Measurements from ENCODE around the gene MAS1. TPM values are rescaled to one million over a fixed set of nuclear protein-coding genes. Genes with fewer than 3 reads are reported as not detected.

The MAS1 gene
- total and polyA plus RNA-seq, 2 donors: under 0.01 to 0.02 TPM

DNA sequence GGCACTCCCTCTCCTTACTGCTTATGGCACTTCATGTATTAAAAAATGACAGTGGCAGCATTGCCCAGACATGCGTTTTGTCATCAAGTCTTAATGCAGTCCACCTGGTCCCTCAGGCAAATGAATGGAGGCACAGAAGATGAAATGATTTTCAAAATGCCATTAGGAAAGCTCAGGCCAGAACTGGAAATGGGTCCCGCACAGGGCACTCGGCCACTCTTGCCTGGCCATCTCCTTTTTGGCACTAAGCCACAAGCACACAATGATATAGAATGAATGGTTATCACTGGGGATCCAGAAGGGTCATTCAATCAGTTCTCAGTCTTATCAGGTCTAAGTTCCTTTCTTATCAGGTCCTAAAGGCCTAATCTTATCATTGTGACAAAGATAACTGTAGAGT lies 15.6 kb downstream of the MAS1 start:
- 94% methylated on average over 3 of the region's 3 CpGs for WGBS
- no peaks in the 10 kb centered on the region for H3K4me1 ChIP-seq (ENCODE audit: control insufficient read depth in 2 of 2, insufficient read depth in 2 of 2, low read length in 2 of 2)

DNA sequence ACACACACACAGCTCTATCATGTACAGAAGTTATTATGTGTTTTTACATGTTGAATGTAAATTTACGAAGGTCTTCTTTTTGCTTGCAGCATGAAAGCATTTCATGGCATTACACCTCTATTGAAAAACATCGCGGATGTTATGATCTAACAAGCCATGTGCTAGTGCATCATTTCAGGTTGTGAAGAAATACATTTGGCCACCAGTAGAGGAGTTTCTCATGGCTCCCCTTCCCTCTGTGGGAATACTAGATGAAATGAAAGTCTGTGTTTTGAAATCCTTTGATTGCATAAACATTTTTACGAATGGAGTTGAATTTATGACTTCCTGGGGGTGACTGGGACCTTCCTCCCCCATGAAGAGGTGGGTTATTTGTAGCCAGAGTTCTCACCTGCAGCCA lies 17.7 kb downstream of the MAS1 start:
- Histone ChIP-seq H3K4me3 (ENCODE audit: low read length in 2 of 2) (no peak overlapping the region), H3K9me3 (ENCODE audit: control insufficient read depth in 2 of 2, insufficient read depth in 1 of 2, low read length in 1 of 2) (no peaks in the 10 kb centered on the region), H3K27ac (ENCODE audit: low read depth in 1 of 2, low read length in 1 of 2) (no peak overlapping the region), H3K36me3 (ENCODE audit: control insufficient read depth in 2 of 2, insufficient read depth in 2 of 2, low read length in 1 of 2) (no peaks in the 10 kb centered on the region), H3K4me1 (ENCODE audit: control insufficient read depth in 2 of 2, insufficient read depth in 2 of 2, low read length in 2 of 2) (no peaks in the 10 kb centered on the region), H3K27me3 (ENCODE audit: control insufficient read depth in 2 of 2, insufficient read depth in 1 of 2, low read length in 1 of 2) (peaks cover 0 to 19% of the 10 kb centered on the region in 2 donors)
- no peak for DNase-seq (ENCODE audit: low read depth in 6 of 9, low spot score in 9 of 9)
- 77% methylated on average over 4 of the region's 4 CpGs for WGBS

More for the DNA sequence above, 15.6 kb downstream of the MAS1 start:
- H3K4me3 ChIP-seq (ENCODE audit: low read length in 2 of 2): no peak overlapping the region
- H3K27ac ChIP-seq (ENCODE audit: low read depth in 1 of 2, low read length in 1 of 2): no peak overlapping the region
- H3K27me3 ChIP-seq (ENCODE audit: control insufficient read depth in 2 of 2, insufficient read depth in 1 of 2, low read length in 1 of 2): peaks cover 0 to 12% of the 10 kb centered on the region in 2 donors
- no peaks in the 10 kb centered on the region for H3K9me3 ChIP-seq (ENCODE audit: control insufficient read depth in 2 of 2, insufficient read depth in 1 of 2, low read length in 1 of 2)
- no peaks in the 10 kb centered on the region for H3K36me3 ChIP-seq (ENCODE audit: control insufficient read depth in 2 of 2, insufficient read depth in 2 of 2, low read length in 1 of 2)
- no peak for DNase-seq (ENCODE audit: low read depth in 6 of 9, low spot score in 9 of 9)

DNA sequence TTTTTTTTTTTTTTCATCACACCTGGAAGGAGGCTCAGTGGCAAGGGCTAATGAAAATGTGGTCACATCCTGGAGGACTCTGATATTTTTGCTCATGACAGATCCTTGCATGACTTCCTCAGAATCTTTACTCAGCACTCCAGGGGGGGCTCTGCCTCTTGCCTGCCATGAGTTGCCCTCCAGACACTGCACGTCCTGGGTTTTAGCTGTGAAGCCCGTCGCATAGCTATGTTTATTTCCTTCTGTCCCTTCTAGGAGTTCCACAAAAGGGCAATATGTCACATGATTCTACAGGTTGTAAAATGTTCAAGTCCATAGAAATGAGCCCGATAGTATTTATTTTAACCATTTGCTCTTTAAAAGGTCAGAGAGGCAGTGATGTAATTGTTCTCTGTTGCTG lies 18.2 kb downstream of the MAS1 start:
- no peaks in the 10 kb centered on the region for H3K9me3 ChIP-seq (ENCODE audit: control insufficient read depth in 2 of 2, insufficient read depth in 1 of 2, low read length in 1 of 2)
- DNase-seq (ENCODE audit: low read depth in 6 of 9, low spot score in 9 of 9): no peak
- H3K4me3 ChIP-seq (ENCODE audit: low read length in 2 of 2): no peak overlapping the region
- H3K4me1 ChIP-seq (ENCODE audit: control insufficient read depth in 2 of 2, insufficient read depth in 2 of 2, low read length in 2 of 2): no peaks in the 10 kb centered on the region
- peaks cover 0 to 19% of the 10 kb centered on the region in 2 donors for H3K27me3 ChIP-seq (ENCODE audit: control insufficient read depth in 2 of 2, insufficient read depth in 1 of 2, low read length in 1 of 2)
- H3K36me3 ChIP-seq (ENCODE audit: control insufficient read depth in 2 of 2, insufficient read depth in 2 of 2, low read length in 1 of 2): no peaks in the 10 kb centered on the region
- WGBS: 57% methylated on average over 4 of the region's 4 CpGs
- H3K27ac ChIP-seq (ENCODE audit: low read depth in 1 of 2, low read length in 1 of 2): no peak overlapping the region

DNA sequence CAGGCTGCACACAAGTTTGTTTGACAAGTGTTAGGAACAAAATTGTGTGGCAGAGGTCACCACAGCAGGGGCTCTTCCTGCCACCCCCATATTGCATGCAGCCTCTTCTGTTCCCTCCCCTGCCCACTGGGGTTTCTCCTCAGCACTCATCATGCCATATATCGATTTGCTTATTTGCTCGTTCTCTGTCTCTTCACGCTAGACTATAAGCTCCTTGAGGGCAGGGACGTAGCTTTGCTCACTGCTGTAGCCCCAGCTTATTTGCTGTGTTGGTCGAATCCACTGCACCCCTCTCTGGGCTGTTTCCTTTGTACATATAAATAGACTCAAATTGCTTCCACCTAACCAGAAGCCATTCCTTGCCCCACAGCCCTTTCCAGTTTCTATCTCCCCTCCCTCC lies 19.6 kb downstream of the MAS1 start:
- H3K36me3 ChIP-seq (ENCODE audit: control insufficient read depth in 2 of 2, insufficient read depth in 2 of 2, low read length in 1 of 2): no peaks in the 10 kb centered on the region
- no peak overlapping the region for H3K4me3 ChIP-seq (ENCODE audit: low read length in 2 of 2)
- DNase-seq (ENCODE audit: low read depth in 6 of 9, low spot score in 9 of 9): no peak
- 96% methylated on average over 5 of the region's 5 CpGs for WGBS
- H3K9me3 ChIP-seq (ENCODE audit: control insufficient read depth in 2 of 2, insufficient read depth in 1 of 2, low read length in 1 of 2): no peaks in the 10 kb centered on the region
- H3K27ac ChIP-seq (ENCODE audit: low read depth in 1 of 2, low read length in 1 of 2): no peak overlapping the region
- no peaks in the 10 kb centered on the region for H3K4me1 ChIP-seq (ENCODE audit: control insufficient read depth in 2 of 2, insufficient read depth in 2 of 2, low read length in 2 of 2)
- peaks cover 0 to 19% of the 10 kb centered on the region in 2 donors for H3K27me3 ChIP-seq (ENCODE audit: control insufficient read depth in 2 of 2, insufficient read depth in 1 of 2, low read length in 1 of 2)

DNA sequence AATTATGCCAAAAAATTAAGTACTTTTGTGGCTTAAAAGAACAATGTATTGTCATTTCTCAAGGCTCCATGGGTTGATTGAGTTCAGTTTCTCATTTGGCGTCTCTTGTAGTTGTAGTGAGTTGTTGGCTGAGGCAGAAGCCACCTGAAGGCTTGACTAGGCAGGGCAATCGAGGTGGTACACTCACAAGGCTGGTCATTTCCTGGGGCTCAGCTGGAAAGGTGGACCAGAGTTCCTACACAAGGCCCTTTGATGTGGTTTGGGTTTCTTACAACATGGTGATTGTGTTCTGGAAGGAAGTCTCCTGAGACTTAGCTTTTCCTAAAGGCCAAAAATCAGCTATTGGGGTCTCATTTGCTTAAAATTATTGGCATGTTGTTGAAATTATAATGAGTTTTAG lies 22.6 kb downstream of the MAS1 start:
- peaks cover 0 to 25% of the 10 kb centered on the region in 2 donors for H3K27me3 ChIP-seq (ENCODE audit: control insufficient read depth in 2 of 2, insufficient read depth in 1 of 2, low read length in 1 of 2)
- H3K4me1 ChIP-seq (ENCODE audit: control insufficient read depth in 2 of 2, insufficient read depth in 2 of 2, low read length in 2 of 2): no peaks in the 10 kb centered on the region
- no peak for DNase-seq (ENCODE audit: low read depth in 6 of 9, low spot score in 9 of 9)
- no peaks in the 10 kb centered on the region for H3K36me3 ChIP-seq (ENCODE audit: control insufficient read depth in 2 of 2, insufficient read depth in 2 of 2, low read length in 1 of 2)
- WGBS: 78% methylated on average over 2 of the region's 2 CpGs
- no peak overlapping the region for H3K27ac ChIP-seq (ENCODE audit: low read depth in 1 of 2, low read length in 1 of 2)
- no peaks in the 10 kb centered on the region for H3K9me3 ChIP-seq (ENCODE audit: control insufficient read depth in 2 of 2, insufficient read depth in 1 of 2, low read length in 1 of 2)
- H3K4me3 ChIP-seq (ENCODE audit: low read length in 2 of 2): no peak overlapping the region

DNA sequence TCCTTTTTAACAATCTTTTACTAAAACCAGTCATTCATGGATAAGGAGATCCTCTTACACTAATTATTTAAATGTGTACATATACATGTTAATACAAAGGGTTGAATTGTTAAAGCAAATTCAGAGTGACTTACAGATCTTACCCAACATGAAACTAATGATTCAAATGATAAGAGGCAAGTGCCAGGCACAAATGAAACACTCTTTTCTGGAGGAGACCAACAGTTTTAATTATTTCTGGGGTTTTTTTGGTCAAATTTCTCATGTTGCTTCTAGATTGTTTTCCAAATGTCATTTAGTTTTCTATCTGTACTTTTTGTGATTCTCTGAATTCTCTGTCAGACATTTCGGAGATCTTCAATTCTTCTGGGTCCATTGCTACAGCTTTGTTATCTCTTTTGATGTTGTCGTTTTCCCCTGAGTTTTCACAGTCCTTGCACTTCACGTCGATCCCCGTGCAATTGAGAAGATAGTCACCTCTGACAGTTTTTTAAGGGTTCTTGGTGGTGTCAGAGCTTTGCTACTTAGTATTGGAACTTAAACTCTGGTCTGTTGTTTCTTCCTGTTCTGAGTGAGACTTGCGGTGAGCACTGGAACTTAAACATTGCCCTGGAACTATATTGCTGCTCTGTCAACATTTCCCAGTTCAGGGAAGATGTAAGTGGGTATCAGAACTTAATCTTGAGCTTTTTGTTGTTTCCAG lies 23.2 kb downstream of the MAS1 start:
- Histone ChIP-seq H3K27me3 (ENCODE audit: control insufficient read depth in 2 of 2, insufficient read depth in 1 of 2, low read length in 1 of 2) (peaks cover 0 to 20% of the 10 kb centered on the region in 2 donors), H3K36me3 (ENCODE audit: control insufficient read depth in 2 of 2, insufficient read depth in 2 of 2, low read length in 1 of 2) (no peaks in the 10 kb centered on the region), H3K27ac (ENCODE audit: low read depth in 1 of 2, low read length in 1 of 2) (no peak overlapping the region), H3K4me1 (ENCODE audit: control insufficient read depth in 2 of 2, insufficient read depth in 2 of 2, low read length in 2 of 2) (no peaks in the 10 kb centered on the region), H3K4me3 (ENCODE audit: low read length in 2 of 2) (no peak overlapping the region), H3K9me3 (ENCODE audit: control insufficient read depth in 2 of 2, insufficient read depth in 1 of 2, low read length in 1 of 2) (no peaks in the 10 kb centered on the region)
- WGBS: 94% methylated on average over 6 of the region's 6 CpGs
- no peak for DNase-seq (ENCODE audit: low read depth in 6 of 9, low spot score in 9 of 9)

DNA sequence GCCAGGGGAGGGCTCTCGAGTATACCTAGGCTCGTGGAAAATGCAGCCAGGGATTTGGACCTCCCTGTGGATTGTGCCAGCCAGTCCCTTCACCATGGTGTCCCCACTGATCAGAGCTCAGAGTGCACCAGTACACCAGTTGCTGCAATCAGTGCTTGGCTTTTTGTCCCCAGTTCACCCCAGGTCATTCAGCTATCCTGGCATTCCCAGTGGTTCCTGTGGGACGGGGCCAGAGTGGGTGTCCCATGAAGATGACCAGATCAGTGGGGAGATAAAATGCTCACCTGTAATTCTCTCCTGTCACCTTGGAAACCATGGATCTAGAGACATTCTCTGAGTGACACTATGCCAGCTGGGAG lies 23.8 kb downstream of the MAS1 start:
- no peaks in the 10 kb centered on the region for H3K36me3 ChIP-seq (ENCODE audit: control insufficient read depth in 2 of 2, insufficient read depth in 2 of 2, low read length in 1 of 2)
- 94% methylated on average over 3 of the region's 3 CpGs for WGBS
- no peak overlapping the region for H3K27ac ChIP-seq (ENCODE audit: low read depth in 1 of 2, low read length in 1 of 2)
- no peak for DNase-seq (ENCODE audit: low read depth in 6 of 9, low spot score in 9 of 9)
- no peaks in the 10 kb centered on the region for H3K9me3 ChIP-seq (ENCODE audit: control insufficient read depth in 2 of 2, insufficient read depth in 1 of 2, low read length in 1 of 2)
- no peaks in the 10 kb centered on the region for H3K4me1 ChIP-seq (ENCODE audit: control insufficient read depth in 2 of 2, insufficient read depth in 2 of 2, low read length in 2 of 2)
- peaks cover 0 to 19% of the 10 kb centered on the region in 2 donors for H3K27me3 ChIP-seq (ENCODE audit: control insufficient read depth in 2 of 2, insufficient read depth in 1 of 2, low read length in 1 of 2)
- H3K4me3 ChIP-seq (ENCODE audit: low read length in 2 of 2): no peak overlapping the region

DNA sequence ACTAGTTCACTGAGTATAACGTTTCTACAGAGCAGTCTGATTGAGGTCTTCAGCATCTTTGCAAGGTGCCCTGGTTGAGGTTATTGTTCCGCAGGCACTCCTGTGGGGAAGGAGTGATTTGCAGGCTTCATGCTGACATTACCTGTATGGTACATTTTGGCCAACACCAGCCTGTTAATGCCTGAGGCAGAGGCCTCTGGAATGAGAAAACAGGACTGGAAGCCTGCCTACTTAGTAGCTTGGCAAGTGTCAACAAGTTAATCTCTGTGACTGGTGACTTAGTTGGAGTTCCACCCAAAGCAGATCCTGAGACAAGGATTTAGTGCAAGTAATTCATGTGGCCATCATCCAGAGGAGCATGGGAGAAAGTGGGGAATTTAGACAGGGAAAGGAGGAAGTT lies 24.6 kb downstream of the MAS1 start:
- Histone ChIP-seq H3K27me3 (ENCODE audit: control insufficient read depth in 2 of 2, insufficient read depth in 1 of 2, low read length in 1 of 2) (peaks cover 0 to 17% of the 10 kb centered on the region in 2 donors), H3K4me3 (ENCODE audit: low read length in 2 of 2) (no peak overlapping the region), H3K36me3 (ENCODE audit: control insufficient read depth in 2 of 2, insufficient read depth in 2 of 2, low read length in 1 of 2) (no peaks in the 10 kb centered on the region), H3K4me1 (ENCODE audit: control insufficient read depth in 2 of 2, insufficient read depth in 2 of 2, low read length in 2 of 2) (no peaks in the 10 kb centered on the region), H3K27ac (ENCODE audit: low read depth in 1 of 2, low read length in 1 of 2) (no peak overlapping the region), H3K9me3 (ENCODE audit: control insufficient read depth in 2 of 2, insufficient read depth in 1 of 2, low read length in 1 of 2) (no peaks in the 10 kb centered on the region)
- WGBS: 92% methylated on average over 2 of the region's 2 CpGs
- DNase-seq (ENCODE audit: low read depth in 6 of 9, low spot score in 9 of 9): no peak

DNA sequence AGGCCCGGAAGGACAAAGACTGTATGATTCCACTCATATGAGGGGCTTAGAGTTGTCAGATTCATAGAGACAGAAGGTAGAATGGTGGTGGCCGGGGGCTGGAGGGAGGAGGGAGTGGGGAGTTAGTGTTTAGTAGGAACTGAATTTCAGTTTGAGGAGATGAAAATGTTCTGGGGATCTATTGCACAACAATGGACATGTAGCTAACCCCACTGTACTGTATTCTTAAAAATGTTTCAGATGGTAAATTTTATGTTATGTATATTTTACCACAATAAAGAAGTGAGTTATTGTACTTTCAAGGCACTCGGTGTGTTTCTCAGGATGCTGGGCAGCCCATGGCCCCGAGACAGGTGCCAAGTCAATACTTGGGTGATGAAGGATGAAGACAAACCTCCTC lies 25.4 kb downstream of the MAS1 start:
- Histone ChIP-seq H3K9me3 (ENCODE audit: control insufficient read depth in 2 of 2, insufficient read depth in 1 of 2, low read length in 1 of 2) (no peaks in the 10 kb centered on the region), H3K4me3 (ENCODE audit: low read length in 2 of 2) (no peak overlapping the region), H3K4me1 (ENCODE audit: control insufficient read depth in 2 of 2, insufficient read depth in 2 of 2, low read length in 2 of 2) (no peaks in the 10 kb centered on the region), H3K27ac (ENCODE audit: low read depth in 1 of 2, low read length in 1 of 2) (no peak overlapping the region), H3K36me3 (ENCODE audit: control insufficient read depth in 2 of 2, insufficient read depth in 2 of 2, low read length in 1 of 2) (no peaks in the 10 kb centered on the region), H3K27me3 (ENCODE audit: control insufficient read depth in 2 of 2, insufficient read depth in 1 of 2, low read length in 1 of 2) (peaks cover 0 to 14% of the 10 kb centered on the region in 2 donors)
- no peak for DNase-seq (ENCODE audit: low read depth in 6 of 9, low spot score in 9 of 9)
- 89% methylated on average over 4 of the region's 4 CpGs for WGBS
